NOMO-1 treated with dmso at 0.1 percent for 144 hours (cell line): ENCODE measurements around the gene S100PBP.
"Not testable (repeated sequence)": the region's sequence is repeated elsewhere in the genome, so short reads cannot be mapped to it uniquely, and the experiment has no call there.

Experiments used
- DNase-seq: peaks from one replicate; lab custom pipeline; 2025; ENCODE audit not compliant: unreplicated experiment; lab: John Stamatoyannopoulos, UW

Gene S100PBP

GRCh38 chr1:32784817-32785216 lies 32.6 kb upstream of the S100PBP start:
- no peak for DNase-seq

- no peak for DNase-seq
Observed at GRCh38 chr1:32786856-32787255, 30.6 kb upstream of the S100PBP start.

DNA sequence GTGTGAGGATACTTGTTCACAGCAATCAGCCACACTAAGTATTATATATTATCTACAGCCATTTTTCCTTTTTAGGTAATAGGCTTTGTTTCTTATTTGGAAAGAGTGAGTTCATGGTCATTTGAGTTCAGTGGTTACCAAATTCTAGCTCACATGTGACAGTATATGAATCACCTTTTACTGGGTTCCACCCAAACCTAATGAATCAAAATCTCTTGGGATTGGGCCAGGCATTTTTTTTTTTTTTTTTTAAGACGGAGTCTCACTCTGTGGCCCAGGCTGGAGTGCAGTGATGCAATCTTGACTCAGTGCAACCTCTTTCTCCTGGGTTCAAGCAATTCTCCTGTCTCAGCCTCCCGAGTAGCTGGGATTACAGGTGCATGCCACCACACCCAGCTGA lies 28.1 kb upstream of the S100PBP start:
- not testable (repeated sequence) for DNase-seq

- no peak for DNase-seq
Observed at GRCh38 chr1:32791881-32792280, 25.6 kb upstream of the S100PBP start.

GRCh38 chr1:32795763-32796162 lies 21.7 kb upstream of the S100PBP start:
- not testable (repeated sequence) for DNase-seq

- DNase-seq: no peak
Observed at GRCh38 chr1:32797456-32797855, 20.0 kb upstream of the S100PBP start.

DNA sequence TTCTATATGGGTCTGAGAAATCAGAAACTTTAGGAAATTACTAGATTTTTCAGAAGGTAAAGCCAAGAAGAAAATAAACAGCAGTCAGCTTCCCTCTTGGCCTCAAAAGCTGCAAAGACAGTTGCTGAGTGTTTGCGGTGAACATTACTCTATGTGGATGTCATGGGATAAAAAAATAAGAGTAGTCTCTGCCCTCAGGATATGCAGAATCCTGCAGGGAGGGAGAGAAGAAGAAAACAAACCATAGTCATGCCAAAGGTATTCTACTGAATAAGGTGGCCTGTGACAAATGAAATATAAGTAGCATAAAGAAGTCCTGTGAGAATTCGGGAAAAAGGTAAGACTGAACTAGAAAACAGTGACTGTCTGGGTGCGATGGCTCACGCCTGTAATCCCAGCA lies 19.3 kb upstream of the S100PBP start:
- no peak for DNase-seq

DNA sequence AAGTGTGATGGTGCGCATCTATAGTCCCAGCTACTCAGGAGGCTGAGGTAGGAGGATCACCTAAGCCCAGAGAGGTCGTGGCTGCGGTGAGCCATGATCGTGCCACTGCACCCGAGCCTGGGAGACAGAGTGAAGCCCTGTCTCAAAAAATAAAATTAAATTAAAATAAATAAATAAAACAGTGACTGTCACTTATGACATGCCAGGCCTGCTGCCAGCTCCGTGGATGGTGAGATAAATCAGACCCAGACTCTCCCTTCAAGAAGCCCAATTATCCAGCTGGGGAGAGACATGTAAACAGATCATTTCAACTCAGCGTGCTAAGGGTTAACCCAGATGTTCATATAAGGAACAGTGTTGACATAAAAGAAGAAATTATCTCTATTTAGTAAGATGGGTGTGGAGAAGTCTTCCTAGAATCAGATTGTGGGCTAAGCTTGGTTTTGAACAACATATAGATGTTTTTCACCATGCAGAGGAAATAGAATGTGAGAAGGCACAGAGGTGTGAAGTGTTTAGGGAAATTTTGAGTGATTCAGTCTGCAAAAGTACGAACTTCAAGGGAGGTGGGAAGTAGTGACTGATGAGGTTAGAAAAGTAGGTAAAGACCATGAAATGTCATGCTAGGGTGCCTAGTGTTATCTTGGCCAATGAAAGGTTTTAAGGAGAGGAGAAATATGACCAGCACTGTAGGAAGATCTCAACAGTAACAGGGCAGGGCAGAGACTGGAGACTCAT lies 18.6 kb upstream of the S100PBP start:
- DNase-seq: no peak

DNA sequence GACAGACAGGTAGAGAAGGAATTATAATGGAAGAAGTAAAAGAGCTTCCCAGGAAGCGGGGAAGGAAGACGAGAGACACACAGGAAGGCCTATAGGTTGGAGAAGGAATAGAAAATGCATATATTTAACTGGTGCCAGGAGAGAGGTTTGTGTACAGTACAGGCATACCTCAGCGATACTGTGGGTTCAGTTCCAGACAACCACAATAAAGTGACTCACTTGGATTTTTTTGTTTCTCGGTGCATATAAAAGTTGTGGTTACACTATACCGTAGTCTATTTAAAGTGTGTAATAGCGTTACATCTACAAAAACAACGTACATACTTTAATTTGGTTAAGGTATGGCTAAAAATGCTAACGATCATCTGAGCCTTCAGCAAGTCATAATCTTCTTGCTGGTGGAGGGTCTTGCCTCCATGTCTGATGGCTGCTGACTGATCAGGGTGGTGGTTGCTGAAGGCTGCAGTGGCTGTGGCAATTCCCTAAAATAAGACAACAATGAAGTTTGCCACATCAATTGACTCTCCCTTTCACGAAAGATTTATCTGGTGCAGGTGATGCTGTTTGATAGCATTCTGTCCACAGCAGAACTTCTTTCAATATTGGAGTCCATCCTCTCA lies 16.2 kb upstream of the S100PBP start:
- no peak for DNase-seq

GRCh38 chr1:32804460-32804859 lies 13.0 kb upstream of the S100PBP start:
- not testable (repeated sequence) for DNase-seq

DNA sequence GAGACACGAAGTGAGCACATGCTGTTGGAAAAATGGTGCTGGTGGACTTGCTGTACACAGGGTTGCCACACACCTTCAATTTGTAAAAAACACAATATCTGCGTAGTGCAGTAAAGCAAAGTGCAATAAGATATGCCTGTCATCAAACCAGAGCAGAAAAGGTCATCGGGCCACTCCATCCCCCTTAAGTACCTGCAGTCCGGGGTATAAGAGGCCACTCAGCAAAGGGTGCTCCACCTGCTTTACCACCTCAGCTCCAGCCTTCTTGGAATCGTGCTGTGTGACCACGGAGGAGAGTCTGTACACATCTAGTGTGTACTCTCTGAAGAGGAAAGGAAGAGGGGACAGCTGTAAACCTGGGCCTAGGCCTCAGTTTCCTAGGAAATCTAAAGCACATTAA lies 11.2 kb upstream of the S100PBP start:
- DNase-seq: no peak

GRCh38 chr1:32806910-32807523 lies 10.4 kb upstream of the S100PBP start:
- no peak for DNase-seq

- no peak for DNase-seq
Observed at GRCh38 chr1:32808580-32808979, 8.9 kb upstream of the S100PBP start.

DNA sequence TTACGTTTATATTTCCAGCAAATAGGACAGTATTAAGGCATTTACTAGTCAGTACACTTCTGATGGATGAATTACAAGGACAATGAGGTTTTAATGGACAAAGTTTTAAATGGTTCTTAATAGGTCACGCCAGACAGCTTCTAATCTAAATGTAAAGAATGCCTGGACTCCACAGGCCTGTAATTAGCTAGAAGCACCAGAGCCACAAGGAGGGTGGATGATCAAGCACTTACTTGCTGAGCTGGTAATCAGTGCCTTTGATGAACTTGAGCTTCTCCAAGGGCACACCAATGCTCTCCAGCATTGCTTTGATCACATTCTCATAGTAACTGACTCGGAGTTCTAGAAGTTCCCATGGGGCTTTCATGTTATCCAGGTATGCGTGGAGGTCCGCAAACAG lies 7.1 kb upstream of the S100PBP start:
- DNase-seq: no peak

DNA sequence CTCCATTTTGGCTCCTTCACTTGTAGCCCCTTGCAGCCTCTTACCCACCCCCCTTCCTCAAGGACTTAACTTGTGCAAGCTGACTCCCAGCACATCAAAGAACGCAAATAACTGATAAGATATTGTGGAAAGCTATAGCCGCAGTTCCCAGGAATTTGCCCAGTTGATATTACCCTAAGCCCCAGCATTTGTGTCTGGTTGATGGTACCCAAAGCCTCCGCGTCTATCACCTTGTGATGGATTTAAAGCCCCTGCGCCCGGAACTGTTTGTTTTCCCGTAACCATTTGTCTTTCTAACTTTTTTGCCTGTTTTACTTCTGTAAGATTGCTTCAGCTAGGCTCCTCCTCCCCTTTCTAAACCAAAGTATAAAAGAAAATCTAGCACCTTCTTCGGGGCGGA lies 6.2 kb upstream of the S100PBP start:
- no peak for DNase-seq

- DNase-seq: no peak
Observed at GRCh38 chr1:32811917-32812316, 5.5 kb upstream of the S100PBP start.

- DNase-seq: no peak
Observed at GRCh38 chr1:32813941-32814739, 3.3 kb upstream of the S100PBP start.

DNA sequence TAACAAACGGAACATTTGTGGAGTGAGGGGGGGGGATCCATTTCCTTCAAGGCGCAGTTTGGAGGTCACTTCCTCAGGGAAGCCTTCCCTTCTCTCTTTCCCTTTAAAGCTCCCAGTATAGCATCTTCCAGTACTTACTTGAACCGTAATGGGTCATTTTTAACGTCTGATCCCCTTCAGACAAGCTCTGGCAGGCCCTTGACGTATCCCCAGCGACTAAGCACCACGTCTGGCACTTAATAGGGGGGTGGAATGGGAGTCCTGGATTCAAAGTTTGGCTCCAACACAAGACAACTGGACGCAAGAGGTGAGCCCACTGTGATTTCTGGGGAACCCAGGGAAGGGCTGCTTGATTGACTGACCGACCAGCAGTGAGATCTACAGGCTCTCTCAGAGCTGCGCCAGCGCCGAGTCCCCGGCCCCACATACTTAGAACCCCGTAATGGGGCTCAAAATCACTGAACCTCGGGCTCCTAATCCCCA lies 736 bp upstream of the S100PBP start:
- peak; percentile 21 for DNase-seq

DNA sequence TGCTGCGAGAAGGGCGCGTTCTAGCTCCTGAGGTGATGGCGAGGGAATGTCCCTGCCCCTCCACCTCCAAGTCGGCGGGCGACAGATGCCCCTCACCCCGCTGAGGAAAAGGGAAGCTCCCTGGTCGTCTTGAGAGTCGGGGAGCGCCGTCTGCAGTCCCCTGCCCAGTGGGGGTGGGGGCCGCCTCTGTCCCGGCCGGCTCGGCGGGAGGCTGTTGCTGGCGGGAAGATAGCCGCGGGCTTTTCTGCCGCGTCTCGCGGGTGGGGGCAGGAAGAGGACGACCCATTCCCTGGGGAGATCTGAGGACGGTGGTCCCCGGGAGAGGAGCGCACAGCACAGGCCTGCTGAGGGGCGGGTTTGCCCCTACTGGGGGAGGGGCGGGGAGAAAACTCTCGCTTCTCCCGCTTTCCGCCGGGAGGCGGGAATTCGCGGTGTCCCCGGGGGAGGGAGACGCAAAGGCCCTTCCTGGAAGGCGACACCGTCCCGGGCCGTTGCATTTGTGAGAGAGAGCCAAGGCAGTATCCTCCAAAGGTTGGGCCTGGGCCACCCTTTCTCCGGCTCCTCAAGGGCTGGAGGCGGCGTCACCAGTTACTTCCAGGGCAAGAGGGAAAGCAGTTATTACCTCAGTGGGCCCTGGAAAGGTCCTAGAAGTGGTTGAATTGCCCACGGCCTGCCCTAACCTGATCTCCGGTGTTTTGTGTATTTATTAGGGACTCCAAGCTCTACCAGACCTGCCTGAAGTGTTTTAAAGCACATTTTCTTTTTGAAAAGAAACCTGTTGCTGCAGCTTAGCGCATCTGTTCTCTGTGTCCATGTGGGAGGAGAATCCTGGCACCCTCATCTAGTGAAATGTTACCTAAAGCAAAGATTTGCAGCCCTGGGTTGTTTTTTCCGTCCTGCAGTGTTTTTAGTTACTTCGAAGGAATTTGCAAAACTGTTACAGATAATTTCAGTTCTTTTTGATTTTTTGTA lies 648 bp downstream of the S100PBP start:
- DNase-seq: peak; percentile 50

- DNase-seq: peak; percentile 69
Observed at GRCh38 chr1:32818804-32819541, 1.5 kb downstream of the S100PBP start.
